Midbrain (tissue), 1 donor: ENCODE results near the gene RPRD2.
"Not testable (repeated sequence)": the region's sequence is repeated elsewhere in the genome, so short reads cannot be mapped to it uniquely, and the experiment has no call there.

Source experiments
- DNase-seq: peaks from one replicate; lab custom pipeline; 2025; lab: John Stamatoyannopoulos, UW

The RPRD2 gene

DNA sequence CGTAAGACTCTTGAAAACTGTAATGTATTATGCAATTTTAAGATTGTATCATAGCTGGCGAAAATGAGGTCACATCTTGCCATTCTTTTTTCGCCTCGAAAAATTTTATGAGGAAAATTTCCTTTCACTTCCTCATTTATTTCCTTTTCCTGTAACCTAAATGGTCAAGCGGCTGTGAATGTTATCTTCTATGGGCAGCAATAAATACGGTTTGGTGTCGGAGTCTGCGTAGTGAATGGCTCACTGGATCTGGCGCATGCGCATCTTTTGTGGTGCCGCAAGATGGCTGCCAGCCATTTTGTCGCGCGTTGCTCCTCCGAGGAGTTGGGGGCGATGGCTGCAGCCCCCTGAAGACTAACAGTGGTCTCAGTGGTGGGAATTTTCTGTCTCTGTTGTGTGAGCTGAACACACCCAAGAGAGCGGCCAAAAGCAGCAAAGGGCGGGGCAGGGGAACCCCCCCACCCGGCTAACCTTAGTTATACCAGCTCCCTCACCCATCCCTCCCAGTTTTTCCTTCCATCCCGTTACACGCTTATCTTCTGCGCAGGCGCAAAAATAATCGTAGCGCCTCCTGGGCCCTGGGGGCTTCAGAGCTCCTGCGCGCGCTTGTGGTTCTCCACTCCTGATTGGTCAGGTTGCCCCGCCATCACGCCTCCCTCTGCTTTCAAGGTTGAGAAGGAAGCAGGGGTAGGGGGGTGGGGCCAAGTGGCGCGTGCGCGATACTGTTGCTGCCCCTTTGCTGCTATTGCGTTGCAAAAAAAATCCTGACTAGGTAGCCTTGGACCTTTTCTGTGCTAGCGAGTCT is at the start of gene RPRD2:
Gene RPRD2, plus strand, starts transcription at position 722 of the 805 bp plus-strand sequence. CDS start 568 bp downstream, outside the sequence.
- DNase-seq, result peak; percentile 100

DNA sequence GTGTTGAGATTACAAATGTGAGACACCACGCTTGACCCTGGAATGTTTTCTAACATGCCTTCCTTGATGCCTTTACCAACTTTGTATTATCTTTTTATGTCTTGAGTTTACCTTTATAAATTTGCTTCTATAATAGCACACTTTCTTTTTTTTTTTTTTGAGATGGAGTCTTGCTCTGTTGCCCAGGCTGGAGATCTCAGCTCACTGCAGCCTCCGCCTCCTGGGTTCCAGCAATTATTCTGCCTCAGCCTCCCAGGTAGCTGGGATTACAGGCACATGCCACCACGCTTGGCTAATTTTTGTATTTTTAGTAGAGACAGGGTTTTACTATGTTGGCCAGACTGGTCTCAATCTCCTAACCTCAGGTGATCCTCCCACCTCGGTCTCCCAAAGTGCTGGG is 49.3 kb upstream of the RPRD2 start:
- DNase-seq, result not testable (repeated sequence)

DNA sequence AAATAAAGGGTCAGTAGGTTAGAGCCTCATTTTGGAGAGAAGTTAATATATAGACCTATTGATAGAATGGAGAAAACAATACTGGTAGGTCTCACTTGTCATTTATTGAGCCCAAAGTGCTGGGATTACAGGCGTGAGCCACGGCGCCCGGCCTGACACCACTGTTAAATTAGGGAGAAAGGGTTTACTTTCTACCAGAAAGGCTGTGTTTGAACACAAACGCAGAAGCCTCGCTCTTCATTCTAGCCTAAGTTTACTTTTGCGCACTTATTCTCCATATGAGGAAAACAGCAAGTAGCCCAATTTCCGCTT is 43.3 kb upstream of the RPRD2 start:
- no peak for DNase-seq

DNA sequence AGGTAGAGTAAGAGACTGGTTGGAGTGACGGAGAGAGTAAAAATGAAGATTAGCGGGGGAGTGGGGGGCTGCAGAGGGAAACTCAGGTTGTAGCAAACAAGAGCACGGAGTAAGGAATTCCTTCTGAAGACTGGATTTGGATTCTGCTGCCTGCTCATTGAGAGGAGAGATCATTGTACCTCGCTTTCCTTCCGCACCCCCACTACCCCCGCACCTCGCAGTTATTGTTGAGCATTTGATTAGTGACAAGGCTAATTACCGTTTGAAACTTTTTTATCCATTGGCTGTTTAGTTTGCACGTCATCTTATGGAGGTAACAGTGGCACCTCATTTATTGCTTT is 42.2 kb upstream of the RPRD2 start:
- DNase-seq, result no peak

DNA sequence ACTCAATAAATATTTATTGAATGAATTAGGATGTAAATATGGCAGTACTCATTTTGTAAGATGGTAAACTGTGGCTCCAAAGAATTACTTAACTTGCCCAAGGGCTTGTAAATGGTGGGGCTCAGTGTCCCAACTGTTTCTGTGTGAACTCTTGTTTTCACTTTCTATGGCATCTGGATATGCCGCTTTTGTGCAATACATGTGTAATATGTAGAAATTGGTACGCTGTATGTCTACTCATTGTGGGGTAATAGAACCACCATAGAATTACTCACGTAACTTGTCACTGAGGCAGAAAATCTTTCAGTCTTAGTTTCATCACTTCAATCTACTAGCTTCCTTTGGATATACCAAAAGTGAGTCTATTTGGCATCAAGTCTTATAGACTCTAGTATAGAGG is 41.6 kb upstream of the RPRD2 start:
- DNase-seq, result no peak

DNA sequence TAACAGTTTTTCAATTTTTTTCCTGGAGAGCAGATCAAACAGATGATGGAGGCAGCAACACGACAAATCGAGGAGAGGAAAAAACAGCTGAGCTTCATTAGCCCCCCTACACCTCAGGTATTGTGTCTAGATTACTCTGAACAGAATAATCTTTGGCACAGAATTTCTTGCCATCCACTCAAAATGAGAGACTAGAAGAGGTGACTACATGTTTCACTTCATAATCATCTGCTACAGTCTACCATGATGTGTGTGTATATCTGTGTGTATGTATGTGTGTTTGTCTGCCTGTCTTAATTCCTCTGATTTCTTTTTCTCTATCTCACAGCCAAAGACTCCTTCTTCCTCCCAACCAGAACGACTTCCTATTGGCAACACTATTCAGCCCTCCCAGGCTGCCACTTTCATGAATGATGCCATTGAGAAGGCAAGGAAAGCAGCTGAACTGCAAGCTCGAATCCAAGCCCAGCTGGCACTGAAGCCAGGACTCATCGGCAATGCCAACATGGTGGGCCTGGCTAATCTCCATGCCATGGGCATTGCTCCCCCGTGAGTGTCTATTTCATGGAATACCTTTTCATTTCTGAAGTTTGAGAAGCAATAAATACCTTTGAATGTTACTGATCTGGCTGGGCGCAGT is 31.2 kb upstream of the RPRD2 start:
- peak; percentile 23 for DNase-seq

DNA sequence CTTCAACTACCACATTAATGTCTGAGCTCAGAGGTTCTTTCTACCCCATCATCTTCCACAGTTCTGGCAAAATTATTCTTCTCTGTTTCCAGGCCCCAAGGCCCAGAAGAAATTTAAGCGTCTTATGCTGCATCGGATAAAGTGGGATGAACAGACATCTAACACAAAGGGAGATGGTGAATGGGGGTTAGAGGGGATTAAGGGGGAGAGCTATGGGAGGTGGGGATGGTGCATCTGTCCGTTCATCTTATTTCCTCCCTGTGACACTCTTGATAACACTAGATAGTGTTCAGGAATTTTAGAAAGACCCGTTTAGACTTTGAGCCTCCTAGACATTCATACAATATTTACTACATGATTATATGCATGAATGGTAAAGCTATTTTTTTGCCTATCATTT is 17.6 kb upstream of the RPRD2 start:
- no peak for DNase-seq

DNA sequence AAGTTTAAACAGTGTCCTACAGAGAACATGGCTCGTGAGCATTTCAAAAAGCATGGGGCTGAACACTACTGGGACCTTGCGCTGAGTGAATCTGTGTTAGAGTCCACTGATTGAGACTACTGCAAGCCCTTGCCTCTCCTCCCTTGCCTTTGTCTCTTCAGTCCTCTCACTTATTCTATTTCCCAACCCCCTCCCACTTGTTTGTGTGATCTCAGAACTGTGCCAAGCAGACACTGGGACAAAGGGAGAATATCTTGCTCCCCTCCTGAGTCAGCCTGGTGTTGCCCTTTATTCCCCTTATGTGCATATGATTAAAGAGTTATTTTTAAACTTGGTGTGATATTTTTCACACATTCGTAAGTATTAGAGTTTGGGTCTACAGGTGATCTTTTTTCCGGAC is 11.1 kb upstream of the RPRD2 start:
- DNase-seq, result no peak

DNA sequence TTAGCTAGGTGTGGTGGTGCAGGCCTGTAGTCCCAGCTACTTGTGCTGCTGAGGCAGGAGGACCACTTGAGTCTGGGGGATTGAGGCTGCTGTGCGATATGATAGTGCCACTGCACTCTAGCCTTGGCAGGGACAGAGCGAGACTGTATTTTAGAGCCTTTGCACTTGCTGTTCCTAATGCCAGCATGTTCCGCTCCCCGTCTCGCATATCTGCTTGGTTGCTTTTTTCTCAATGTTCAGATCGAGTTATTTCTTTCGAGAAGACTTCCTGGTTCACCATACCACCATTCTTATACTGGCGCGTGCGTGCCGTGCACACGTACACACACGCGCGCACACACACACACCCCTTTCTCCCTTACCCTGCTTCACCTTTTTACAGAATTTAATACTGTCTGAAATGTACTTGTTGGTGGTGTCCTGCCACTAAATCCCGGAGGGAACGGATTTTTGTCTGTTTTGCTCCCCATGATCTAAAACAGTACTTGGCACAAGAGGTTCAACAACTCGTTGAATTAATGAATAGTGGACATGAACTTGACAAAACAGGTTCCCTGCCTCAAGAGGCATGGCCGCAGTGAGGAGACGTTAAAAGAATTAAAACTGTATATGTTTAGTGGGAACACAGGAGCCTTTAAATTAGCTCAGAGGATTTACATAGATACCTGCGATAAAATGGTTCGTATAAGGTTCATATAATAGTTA is 1.1 kb upstream of the RPRD2 start:
- DNase-seq, result peak; percentile 51

DNA sequence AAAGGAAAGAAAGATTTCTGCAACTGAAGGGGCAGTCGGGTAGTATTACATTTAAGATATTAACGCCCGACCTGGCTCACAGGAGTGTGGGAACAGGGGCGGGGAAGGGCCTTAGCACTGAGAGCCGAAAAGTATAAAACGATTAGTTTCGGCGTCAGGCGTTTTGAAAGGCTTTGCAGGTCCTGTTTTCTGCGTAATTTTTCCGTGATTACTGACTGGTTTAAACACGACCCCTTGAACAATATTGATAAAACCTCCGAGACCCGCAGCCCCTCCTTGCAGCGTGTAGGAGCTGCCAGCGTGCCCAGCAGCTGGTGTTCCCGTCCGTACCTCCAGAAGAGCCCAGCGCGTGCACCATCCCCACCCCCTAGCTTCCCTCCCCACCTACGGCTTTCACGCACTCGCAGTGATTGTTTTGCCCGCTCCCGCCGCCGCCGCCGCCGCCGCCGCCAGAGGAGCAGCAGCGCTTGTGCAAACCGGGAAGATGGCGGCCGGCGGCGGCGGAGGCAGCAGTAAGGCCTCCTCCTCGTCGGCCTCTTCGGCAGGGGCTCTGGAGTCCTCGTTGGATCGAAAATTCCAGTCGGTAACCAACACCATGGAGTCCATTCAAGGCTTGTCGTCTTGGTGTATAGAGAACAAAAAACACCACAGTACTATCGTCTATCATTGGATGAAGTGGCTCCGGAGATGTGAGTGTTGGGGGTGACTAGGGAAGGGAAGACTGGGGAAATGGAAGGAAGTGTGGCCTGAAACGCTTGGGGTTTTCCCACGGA is 470 bp downstream of the RPRD2 start:
- DNase-seq, result peak; percentile 71

DNA sequence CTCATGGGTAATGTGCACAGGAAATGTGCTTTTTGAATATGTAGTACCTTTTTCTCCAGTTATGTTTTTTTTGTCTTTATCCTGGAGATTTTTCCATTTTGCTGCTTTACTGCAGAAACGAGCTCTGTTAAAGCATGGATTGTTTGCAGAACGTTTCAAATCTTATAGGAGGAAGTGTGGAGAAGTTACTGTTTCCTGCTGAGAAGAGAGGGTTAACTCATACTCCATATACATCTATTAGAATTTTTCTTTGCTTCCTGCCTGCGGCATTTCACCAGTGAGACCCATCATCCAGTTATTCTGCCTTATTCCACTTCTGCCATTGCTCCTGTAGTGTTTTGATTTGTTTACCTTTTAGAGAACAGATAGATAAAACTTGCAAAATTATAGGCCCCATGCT is 2.0 kb downstream of the RPRD2 start:
- DNase-seq, result no peak

DNA sequence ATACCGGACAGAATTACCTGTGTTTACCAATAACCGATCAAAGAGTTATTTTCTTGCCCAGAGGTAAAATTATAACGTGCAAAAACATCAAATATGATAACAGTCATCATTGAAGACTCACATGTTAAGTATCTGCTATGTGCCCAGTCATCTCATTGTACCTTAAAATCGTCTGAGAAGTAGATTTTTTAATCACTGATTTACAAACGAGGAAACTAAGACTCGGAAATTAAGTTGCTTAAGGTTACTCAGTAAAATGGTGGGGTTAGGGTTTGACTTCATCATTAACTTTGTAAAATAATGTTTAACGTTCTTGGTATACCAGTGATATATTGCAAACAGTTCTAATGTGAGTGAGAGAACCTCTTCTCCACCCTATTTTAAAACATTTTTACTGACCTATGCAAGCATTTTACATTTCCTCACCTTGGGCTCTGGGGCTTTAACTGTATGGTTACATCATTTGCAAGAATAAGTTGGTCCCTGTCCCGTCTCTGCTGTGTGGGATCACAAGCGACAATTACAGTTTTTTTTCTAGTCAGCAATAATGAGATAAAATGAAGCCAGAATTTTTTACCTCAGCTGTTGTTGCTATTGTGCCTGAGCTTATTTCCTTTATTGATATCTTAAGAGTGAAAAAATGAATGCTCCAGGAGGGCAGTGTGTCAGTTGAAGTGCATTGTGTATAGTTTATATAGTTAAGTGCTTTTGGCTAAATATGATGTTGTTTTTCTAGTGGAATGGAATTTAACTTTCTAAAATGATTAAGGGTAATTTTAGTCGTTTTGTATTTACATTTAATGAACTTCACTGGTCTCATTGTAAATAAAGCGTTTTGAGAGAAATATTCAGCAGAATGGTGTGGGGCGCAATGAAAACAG is 2.7 kb downstream of the RPRD2 start:
- peak; percentile 5 for DNase-seq

DNA sequence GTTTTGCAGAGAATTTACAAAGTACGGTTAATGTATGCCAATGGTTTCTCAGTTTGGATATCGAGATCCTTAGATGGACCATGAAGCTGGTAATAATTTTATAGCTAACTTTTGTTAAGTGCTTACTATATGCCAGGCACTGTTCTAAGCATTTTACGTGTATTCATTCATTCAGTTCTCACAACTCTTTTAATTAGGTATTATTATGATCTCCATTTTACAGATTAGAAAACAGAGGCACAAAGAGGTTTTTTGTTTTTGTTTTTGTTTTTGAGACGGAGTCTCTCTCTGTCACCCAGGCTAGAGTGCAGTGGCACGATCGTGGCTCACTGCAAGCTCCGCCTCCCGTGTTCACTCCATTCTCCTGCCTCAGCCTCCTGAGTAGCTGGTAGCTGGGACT is 7.2 kb downstream of the RPRD2 start:
- no peak for DNase-seq

DNA sequence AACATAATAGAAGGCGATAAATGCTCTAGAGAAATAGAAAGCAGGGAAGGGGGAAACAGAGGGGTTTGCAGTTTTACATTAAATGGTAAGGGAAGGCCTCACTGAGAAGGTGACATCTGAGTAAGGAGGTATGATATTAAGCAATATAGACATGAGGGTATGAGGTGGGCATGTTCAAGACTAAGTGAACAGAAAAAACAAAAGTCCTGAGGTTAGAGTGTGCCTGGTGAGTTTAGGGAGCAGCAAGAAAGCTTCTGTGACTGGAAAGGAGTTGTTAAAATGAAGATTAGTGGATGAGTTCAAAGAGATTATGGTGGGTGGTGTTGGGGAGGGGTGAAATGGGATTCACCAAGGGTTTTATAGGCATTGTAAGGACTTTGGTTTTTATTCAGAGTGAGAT is 8.6 kb downstream of the RPRD2 start:
- DNase-seq, result no peak

DNA sequence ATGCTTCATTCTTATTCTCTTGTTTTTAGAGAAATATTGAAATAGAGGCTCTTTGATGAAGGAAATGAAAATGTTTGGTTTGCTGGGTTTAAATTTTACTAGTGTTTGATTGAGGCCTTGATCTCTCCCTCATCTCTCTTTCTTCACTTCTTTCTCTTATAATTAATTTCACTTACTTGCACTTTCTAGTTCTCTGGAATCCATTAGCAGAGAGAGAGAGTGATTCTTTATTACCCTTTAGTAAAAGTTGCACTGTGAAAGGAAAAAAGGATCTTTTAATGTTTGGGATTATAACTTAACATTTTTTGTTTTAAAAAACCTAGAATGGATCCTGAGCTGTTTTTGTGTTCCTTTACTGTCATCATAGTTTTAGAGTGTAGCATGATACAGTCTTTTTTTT is 12.2 kb downstream of the RPRD2 start:
- no peak for DNase-seq

DNA sequence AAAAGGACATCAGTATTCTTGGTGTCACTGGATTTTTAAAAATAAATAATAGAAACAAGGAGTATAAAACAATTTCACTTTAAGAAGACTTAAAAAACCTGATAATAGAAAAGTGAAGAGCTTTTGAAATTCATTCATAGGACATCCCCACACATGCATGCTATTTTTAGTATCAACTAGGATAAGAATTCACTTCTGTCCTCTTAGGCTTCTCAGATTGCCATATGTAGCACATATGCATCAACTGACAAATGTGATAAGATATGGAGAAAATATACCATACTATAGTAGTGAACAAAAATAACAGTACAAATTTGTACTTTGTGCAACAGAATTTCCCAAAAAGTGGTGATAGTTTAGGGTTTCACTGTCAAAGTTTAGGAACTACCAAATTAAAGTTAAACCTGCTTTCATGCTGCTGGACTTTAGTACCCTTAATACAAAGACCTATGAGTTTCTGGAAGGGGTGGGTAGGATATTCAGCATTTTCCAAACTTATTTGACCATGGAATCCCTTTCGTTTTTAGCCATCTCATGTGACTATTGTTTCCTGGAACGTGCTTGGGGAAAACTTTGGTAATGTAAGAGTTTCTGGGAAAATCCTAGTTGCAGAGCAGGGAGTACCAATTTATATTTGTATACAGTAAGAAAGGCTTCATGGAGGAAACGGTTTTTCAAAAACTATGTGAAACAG is 19.8 kb downstream of the RPRD2 start:
- no peak for DNase-seq

DNA sequence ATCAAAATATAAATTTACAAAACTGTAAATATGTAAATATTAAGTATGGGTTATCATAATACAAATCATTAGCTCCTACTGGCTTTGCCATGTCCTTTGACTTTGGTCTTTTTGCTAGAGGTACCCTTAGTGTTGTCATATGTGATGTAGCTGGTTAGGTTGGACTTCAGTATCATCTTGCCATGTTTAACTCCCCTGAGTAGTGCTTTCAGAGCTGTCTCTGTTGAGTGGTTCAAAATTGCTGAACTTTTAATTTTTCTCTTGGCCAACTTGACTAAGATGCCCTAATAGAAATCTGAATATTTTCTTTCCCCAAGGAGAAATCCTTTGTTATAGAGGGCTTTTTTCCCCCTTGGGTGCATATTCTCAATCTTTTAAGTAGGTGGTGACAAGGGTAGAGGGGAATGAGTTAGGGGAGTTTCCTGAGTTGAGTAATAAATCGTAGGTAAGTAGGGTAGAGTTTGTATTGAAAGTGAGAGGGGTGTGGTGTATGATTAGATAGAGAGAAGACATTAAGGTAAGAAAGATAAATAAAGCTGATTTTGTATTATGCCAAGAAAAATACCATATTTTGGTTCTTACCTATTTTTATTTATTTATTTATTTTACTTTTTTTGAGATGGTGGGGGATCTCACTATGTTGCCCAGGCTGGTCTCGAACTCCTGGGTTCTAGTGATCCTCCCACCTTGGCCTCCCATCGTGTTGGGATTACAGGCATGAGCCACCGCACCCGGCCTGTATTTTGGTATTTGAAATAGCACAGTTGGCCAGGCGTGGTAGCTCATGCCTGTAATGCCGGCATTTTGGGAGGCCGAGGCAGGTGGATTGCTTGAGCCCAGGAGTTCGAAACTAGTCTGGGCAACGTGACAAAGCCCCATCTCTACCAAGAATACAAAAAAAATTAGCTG is 21.8 kb downstream of the RPRD2 start:
- no peak for DNase-seq

DNA sequence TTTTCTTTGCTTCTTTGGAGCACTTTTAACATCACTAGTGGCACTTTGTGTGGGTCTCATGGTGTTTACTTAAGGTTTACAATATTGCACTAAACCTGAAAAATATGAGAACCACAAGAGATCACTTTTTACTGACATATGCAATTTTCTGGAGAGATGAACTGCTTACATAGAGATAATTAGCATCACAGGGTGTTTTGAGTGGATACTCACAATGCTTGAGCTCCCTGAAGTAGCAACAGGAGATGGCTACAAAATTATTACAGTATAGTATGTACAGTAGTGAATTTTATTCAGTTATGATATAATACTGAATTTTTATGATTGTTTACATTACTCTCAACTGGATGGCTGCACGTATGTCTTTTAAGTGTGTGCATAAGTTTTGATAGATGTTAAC is 22.6 kb downstream of the RPRD2 start:
- no peak for DNase-seq

DNA sequence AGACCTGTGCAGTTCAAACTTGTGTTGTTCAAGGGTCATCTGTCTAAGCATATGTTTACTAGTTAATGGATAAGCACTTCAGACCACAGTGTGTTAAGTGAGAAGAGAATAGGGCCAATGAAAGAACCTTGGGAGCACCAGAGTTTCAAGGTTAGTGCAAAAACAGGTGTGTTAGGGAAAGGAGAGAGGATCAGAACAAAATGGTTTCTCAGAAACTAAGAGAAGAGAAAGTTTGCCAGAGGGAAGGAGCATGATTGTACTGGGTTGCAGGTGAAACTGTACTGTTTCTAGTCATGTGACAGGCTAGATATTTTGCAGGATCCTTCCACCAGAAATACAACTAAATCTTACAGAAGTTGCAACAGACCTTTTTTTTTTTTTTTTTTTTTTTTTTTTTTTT is 23.3 kb downstream of the RPRD2 start:
- no peak for DNase-seq

DNA sequence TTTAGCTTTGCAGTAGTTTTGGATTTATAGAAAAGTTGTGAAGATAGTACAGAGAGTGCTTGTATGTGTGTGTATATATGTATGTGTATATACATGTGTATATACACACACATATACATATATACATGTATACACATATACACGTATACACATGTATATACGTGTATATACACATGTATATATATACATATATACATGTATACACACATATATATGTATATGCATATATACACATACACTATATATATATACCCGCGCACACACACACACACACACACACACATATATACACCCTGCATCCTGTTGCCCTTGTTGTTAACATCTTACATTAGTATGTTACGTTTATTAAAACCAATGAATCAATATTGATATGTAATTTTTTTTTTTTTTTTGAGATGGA is 24.3 kb downstream of the RPRD2 start:
- no peak for DNase-seq
